Measurements from ENCODE around the gene KIN.

Gene KIN

DNA sequence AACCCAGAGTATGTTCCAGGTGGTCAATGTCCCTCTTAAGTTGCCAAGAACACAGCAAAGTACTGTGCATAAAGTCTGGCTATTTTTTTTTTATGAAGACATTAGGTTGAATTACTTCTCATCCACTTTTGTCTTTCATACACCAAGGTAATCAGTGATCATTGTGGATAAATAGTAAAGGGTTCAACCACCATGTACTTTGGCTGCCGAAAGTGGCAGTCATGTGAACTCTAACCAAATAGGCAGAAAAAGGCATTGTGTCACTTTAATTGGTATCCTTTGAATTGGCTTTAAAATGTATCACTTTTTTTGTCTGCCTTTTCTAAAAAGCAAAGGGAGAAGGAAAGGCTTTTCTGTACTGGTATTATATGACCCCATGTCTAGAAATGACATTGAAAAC, 77.3 kb downstream of the KIN start:
- ChIA-PET CTCF (interaction anchor here (0.7 kb wide), 1 partner anchor 1537 kb away, joined by 7 read pairs; no protein-coding TSS in a partner anchor), POLR2A (no interaction called here)

DNA sequence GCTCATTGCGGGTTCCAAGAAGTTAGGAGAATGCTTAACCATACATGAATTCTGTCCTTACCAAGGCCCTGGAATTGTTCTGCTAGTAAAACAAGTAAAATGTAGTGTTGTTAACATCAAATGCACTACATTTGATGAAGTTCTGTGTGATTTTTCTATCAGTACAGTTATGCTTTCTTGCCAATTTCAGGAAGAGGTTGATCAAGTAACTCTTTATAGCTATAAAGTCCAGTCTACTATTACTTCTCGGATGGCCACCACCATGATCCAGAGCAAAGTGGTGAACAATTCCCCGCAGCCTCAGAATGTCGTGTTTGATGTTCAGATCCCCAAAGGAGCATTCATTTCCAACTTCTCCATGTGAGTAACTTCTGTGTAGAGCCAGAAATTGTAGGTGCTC, 79.0 kb downstream of the KIN start:
- TF ChIP-seq, protein P1, sequence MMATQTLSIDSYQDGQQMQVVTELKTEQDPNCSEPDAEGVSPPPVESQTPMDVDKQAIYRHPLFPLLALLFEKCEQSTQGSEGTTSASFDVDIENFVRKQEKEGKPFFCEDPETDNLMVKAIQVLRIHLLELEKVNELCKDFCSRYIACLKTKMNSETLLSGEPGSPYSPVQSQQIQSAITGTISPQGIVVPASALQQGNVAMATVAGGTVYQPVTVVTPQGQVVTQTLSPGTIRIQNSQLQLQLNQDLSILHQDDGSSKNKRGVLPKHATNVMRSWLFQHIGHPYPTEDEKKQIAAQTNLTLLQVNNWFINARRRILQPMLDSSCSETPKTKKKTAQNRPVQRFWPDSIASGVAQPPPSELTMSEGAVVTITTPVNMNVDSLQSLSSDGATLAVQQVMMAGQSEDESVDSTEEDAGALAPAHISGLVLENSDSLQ (IDR thresholded peaks at IDR 0.05), result no peak
- no peak for TF ChIP-seq SP1 (IDR thresholded peaks at IDR 0.05)
- no peak for TF ChIP-seq HDGF (IDR thresholded peaks at IDR 0.05; ENCODE audit: borderline replicate concordance)
- no peak for TF ChIP-seq BHLHE40 (IDR thresholded peaks at IDR 0.05; ENCODE audit: borderline replicate concordance)
- TF ChIP-seq ARNT (IDR thresholded peaks at IDR 0.05), result no peak
- no peak for TF ChIP-seq CTBP1 (IDR thresholded peaks at IDR 0.05; ENCODE audit: borderline replicate concordance)
- TF ChIP-seq L3MBTL2 (conservative IDR thresholded peaks at IDR 0.05), result no peak
- no peak for TF ChIP-seq NFRKB (IDR thresholded peaks at IDR 0.05)
- TF ChIP-seq FOXM1 (IDR thresholded peaks at IDR 0.05; ENCODE audit: borderline replicate concordance), result no peak
- TF ChIP-seq FOXA1 (IDR thresholded peaks at IDR 0.05), result no peak
- TF ChIP-seq TARDBP (IDR thresholded peaks at IDR 0.05), result no peak
- no peak for DNase-seq (ENCODE audit: extremely low spot score)
- ChIA-PET POLR2A (no interaction called here), CTCF (interaction anchor here (1.0 kb wide), 1 partner anchor 11 kb away, joined by 3 read pairs; no protein-coding TSS in a partner anchor)

More for the DNA sequence above, 77.3 kb downstream of the KIN start:
- DNase-seq (ENCODE audit: extremely low spot score), result no peak
- TF ChIP-seq, protein P1 (IDR thresholded peaks at IDR 0.05), result no peak
- TF ChIP-seq CTBP1 (IDR thresholded peaks at IDR 0.05; ENCODE audit: borderline replicate concordance), result no peak
- TF ChIP-seq HDGF (IDR thresholded peaks at IDR 0.05; ENCODE audit: borderline replicate concordance), result no peak
- TF ChIP-seq FOXM1 (IDR thresholded peaks at IDR 0.05; ENCODE audit: borderline replicate concordance), result no peak
- TF ChIP-seq ZNF384 (IDR thresholded peaks at IDR 0.05), result no peak
- TF ChIP-seq LEF1 (IDR thresholded peaks at IDR 0.05; ENCODE audit: borderline replicate concordance), result no peak
- no peak for TF ChIP-seq ELF4 (IDR thresholded peaks at IDR 0.05)
- TF ChIP-seq BHLHE40 (IDR thresholded peaks at IDR 0.05; ENCODE audit: borderline replicate concordance), result no peak
- TF ChIP-seq SUZ12 (IDR thresholded peaks at IDR 0.05), result no peak
- no peak for TF ChIP-seq TARDBP (IDR thresholded peaks at IDR 0.05)
- no peak for TF ChIP-seq ARNT (IDR thresholded peaks at IDR 0.05)
- no peak for TF ChIP-seq NFRKB (IDR thresholded peaks at IDR 0.05)
- no peak for TF ChIP-seq FOXA1 (IDR thresholded peaks at IDR 0.05)

DNA sequence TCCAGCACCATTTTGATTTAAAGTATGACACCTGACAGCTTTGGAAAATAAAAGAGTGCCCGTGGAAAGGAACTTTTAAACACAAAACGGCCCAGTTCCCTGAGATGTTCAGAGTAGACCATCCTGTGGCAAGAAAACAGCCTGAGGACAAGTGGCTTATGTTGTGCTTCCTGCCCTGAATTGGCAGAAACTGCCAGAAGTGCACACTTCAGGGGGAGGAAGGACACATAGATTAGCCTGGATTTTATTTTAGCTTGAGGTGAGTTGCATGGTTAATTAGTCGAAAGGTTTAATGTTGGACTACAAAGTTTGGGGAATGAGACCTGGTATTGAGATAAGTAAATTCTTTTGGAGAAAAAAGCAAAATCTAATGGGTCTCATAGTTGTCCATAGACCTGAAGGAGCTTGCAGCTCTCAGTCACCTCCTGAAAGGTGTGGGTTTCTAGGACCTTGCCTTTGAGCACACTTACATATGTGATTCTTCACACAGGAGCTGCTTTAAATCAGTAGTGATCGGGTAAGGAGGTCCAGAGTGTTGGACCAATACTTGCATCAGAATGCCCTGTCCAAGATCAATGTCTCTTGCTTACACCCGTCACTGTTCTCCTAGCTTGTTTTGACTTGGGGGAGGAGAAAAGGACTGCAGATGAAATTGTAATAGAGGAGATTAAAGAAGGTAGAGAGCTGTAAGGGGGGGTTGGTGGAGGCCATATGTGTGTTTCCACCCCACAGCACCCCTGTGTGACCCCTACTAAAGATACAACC, 79.8 kb downstream of the KIN start:
- ChIA-PET POLR2A (no interaction called here), CTCF (interaction anchor here (0.6 to 1.0 kb wide), 2 partner anchors 10 to 838 kb away, joined by 3 read pairs; no protein-coding TSS in a partner anchor)
- DNase-seq (ENCODE audit: extremely low spot score), result no peak
- TF ChIP-seq TARDBP (IDR thresholded peaks at IDR 0.05) (no peak), FOXM1 (IDR thresholded peaks at IDR 0.05; ENCODE audit: borderline replicate concordance) (no peak), L3MBTL2 (conservative IDR thresholded peaks at IDR 0.05) (no peak), LEF1 (IDR thresholded peaks at IDR 0.05; ENCODE audit: borderline replicate concordance) (no peak), CTBP1 (IDR thresholded peaks at IDR 0.05; ENCODE audit: borderline replicate concordance) (no peak), FOXK2 (IDR thresholded peaks at IDR 0.05) (no peak), SP1 (IDR thresholded peaks at IDR 0.05) (no peak), ZNF384 (IDR thresholded peaks at IDR 0.05) (no peak), NFRKB (IDR thresholded peaks at IDR 0.05) (no peak), BHLHE40 (IDR thresholded peaks at IDR 0.05; ENCODE audit: borderline replicate concordance) (no peak), SUZ12 (IDR thresholded peaks at IDR 0.05) (no peak)

DNA sequence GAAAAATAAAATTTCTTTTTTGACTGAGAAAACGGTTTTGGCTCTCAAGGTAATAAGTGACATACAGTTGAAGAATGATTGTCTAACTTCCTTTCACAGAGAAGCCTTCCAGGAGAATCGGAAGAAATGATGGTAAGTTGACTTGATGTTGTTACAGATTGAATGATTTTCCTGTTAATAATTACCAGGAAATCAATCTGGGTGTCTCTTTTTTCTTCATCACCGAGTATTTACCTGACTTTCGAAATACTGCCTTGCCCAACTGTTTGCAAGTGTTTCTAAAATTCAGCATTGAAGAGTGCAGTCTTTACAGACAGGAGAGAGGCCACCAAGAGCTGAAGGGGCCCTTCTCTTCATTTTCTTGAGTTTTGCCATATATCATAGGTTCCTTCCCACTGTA, 80.7 kb downstream of the KIN start:
- TF ChIP-seq ELF4 (IDR thresholded peaks at IDR 0.05), result no peak
- no peak for TF ChIP-seq CTBP1 (IDR thresholded peaks at IDR 0.05; ENCODE audit: borderline replicate concordance)
- TF ChIP-seq BHLHE40 (IDR thresholded peaks at IDR 0.05; ENCODE audit: borderline replicate concordance), result no peak
- TF ChIP-seq, protein P1 (IDR thresholded peaks at IDR 0.05), result no peak
- no peak for TF ChIP-seq ARNT (IDR thresholded peaks at IDR 0.05)
- ChIA-PET POLR2A (no interaction called here), CTCF (no interaction called here)
- no peak for DNase-seq (ENCODE audit: extremely low spot score)

DNA sequence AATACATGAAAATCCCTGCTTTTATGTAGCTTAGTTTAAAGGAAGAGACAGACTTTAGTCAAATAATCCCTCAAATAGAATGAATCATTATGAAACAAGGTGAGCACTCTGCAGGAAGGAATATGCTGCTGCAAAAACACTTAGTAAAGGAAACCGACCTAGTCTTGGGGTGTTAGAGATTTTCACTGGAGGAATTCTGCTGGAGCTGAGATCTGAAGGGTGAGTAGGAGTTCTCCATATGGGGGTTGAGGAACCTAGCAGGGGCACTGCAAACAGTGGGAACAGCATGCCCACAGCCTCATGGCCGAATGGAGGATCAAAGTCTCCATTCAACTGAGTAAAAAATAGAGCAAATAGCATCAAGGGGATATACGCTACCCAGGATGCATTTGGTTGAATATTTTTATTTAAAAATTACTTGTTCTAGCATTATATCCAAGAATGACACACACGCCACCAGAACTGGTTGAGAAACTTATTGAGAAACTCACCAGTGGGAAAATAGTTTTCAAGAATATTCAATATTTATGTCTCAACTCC, 81.2 kb downstream of the KIN start:
- DNase-seq (ENCODE audit: extremely low spot score), result no peak
- POLR2A ChIA-PET, result no interaction called here
- TF ChIP-seq FOXM1 (IDR thresholded peaks at IDR 0.05; ENCODE audit: borderline replicate concordance) (no peak), TARDBP (IDR thresholded peaks at IDR 0.05) (no peak), BHLHE40 (IDR thresholded peaks at IDR 0.05; ENCODE audit: borderline replicate concordance) (no peak), SUZ12 (IDR thresholded peaks at IDR 0.05) (no peak)
- TF ChIP-seq, protein P1 (IDR thresholded peaks at IDR 0.05), result no peak
- CTCF ChIA-PET, result no interaction called here

DNA sequence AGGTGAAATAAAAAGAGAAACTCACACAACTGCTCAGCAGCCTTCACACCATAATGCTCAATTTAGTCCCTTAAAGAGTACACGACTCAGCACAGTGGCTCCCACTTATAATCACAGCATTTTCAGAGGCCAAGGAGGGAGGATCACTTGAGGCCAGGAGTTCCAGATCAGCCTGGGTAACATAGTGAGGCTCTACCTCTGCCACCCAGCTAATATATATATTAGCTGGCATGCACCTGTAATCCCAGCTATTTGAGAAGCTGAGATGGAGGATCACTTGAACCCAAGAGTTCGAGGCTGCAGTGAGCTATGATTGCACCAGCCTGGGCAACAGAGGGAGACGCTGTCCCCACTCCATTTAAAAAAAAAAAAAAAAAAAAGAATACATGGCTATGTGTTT, 82.5 kb downstream of the KIN start:
- TF ChIP-seq CTBP1 (IDR thresholded peaks at IDR 0.05; ENCODE audit: borderline replicate concordance) (no peak), FOXM1 (IDR thresholded peaks at IDR 0.05; ENCODE audit: borderline replicate concordance) (no peak), FOXA1 (IDR thresholded peaks at IDR 0.05) (no peak), SP1 (IDR thresholded peaks at IDR 0.05) (no peak), ZNF384 (IDR thresholded peaks at IDR 0.05) (no peak), ARNT (IDR thresholded peaks at IDR 0.05) (no peak), SUZ12 (IDR thresholded peaks at IDR 0.05) (no peak), LEF1 (IDR thresholded peaks at IDR 0.05; ENCODE audit: borderline replicate concordance) (no peak), BHLHE40 (IDR thresholded peaks at IDR 0.05; ENCODE audit: borderline replicate concordance) (no peak), TARDBP (IDR thresholded peaks at IDR 0.05) (no peak), HDGF (IDR thresholded peaks at IDR 0.05; ENCODE audit: borderline replicate concordance) (no peak), NFRKB (IDR thresholded peaks at IDR 0.05) (no peak), ELF4 (IDR thresholded peaks at IDR 0.05) (no peak), FOXK2 (IDR thresholded peaks at IDR 0.05) (no peak), L3MBTL2 (conservative IDR thresholded peaks at IDR 0.05) (no peak)
- TF ChIP-seq, protein P1 (IDR thresholded peaks at IDR 0.05), result no peak
- no peak for DNase-seq (ENCODE audit: extremely low spot score)
- CTCF ChIA-PET, result no interaction called here
- POLR2A ChIA-PET, result no interaction called here
